NCI-H748 (cell line): ENCODE results near the gene PRORP.
"Not testable (repeated sequence)": the region's sequence is repeated elsewhere in the genome, so short reads cannot be mapped to it uniquely, and the experiment has no call there.

Source experiments
- DNase-seq: peaks from one replicate; lab custom pipeline; 2025; ENCODE audit not compliant: unreplicated experiment; lab: John Stamatoyannopoulos, UW

The PRORP gene

GRCh38 chr14:35134329-35135123 lies 12.2 kb downstream of the PRORP start:
- no peak for DNase-seq

GRCh38 chr14:35138585-35138984 lies 16.2 kb downstream of the PRORP start:
- no peak for DNase-seq

- DNase-seq, result peak; percentile 50
Observed at GRCh38 chr14:35140718-35141581, 18.6 kb downstream of the PRORP start.

DNA sequence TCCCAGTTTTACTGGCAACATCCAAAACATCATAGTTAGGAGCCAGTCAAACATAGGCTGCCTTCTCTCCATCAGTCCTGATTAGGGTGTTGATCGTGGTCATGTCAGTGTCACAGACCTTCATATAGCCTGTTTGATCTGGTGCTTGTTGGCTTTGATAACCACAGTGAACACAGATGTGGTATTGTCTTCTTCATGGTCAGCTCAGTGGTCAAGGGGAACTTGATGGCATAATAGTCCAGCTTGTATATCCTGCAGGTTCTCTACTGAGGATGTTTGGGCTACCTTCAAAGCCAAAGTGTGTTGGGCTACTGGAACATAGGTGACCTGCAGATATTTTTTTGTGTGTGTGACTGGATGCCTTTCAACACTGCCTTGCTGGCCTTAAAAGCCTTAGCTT lies 21.7 kb downstream of the PRORP start:
- no peak for DNase-seq

- DNase-seq, result no peak
Observed at GRCh38 chr14:35146711-35147149, 24.4 kb downstream of the PRORP start.

DNA sequence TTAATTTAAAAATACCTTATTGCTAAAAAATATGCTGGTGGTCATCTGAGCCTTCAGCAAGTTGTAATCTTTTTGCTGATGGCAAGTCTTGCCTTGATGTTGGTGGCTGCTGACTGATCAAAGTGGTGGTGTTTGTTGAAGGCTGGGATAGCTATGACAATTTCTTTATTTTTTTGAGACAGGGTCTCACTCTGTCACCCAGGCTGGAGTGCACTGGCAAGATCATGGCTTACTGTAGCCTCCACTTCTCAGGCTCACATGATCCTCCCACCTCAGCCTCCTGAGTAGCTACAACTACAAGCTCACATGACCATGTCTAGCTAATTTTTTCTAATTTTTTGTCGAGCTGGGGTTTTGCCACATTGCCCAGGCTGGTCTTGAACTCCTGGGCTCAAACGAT lies 24.8 kb downstream of the PRORP start:
- DNase-seq, result no peak

GRCh38 chr14:35147711-35148110 lies 25.4 kb downstream of the PRORP start:
- no peak for DNase-seq

DNA sequence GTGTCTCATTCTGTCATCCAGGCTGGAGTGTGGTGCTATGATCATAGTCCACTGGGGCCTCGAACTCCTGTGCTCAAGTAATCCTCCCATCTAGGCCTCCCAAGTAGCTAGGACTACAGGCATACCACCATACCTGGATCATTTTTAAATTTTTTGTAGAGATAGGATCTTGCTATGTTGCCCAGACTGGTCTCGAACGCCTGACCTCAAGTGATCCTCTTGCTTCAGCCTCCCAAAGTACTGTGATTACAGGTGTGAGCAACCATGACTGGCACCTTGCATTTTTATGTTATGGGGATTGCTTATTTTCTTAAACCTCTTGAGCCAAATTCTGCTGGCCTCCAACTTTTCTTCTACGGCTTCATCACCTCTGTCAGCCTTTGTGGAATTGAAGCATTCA lies 26.9 kb downstream of the PRORP start:
- DNase-seq, result no peak

- not testable (repeated sequence) for DNase-seq
Observed at GRCh38 chr14:35152531-35152930, 30.2 kb downstream of the PRORP start.

DNA sequence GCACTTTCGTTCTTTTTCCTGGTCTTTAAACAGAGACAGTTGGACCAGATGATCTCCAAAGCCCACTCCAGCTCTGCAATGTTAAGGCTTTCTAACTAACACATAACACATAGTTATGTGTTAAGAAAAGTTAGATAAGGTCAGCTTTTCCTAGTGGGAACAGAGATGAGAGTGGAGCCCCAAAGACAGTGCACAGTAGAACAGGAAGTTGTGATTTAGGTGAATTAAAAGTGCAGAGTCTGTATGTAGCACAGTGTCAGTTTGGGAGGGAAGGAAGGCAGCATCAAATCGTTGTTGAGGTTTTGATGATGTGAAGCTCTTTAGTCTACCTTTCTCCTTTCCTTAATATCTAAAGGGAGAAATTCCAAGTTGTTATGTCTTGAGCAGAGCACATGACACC lies 31.7 kb downstream of the PRORP start:
- DNase-seq, result no peak

GRCh38 chr14:35155962-35156361 lies 33.6 kb downstream of the PRORP start:
- DNase-seq, result no peak

- DNase-seq, result no peak
Observed at GRCh38 chr14:35158491-35158890, 36.1 kb downstream of the PRORP start.

DNA sequence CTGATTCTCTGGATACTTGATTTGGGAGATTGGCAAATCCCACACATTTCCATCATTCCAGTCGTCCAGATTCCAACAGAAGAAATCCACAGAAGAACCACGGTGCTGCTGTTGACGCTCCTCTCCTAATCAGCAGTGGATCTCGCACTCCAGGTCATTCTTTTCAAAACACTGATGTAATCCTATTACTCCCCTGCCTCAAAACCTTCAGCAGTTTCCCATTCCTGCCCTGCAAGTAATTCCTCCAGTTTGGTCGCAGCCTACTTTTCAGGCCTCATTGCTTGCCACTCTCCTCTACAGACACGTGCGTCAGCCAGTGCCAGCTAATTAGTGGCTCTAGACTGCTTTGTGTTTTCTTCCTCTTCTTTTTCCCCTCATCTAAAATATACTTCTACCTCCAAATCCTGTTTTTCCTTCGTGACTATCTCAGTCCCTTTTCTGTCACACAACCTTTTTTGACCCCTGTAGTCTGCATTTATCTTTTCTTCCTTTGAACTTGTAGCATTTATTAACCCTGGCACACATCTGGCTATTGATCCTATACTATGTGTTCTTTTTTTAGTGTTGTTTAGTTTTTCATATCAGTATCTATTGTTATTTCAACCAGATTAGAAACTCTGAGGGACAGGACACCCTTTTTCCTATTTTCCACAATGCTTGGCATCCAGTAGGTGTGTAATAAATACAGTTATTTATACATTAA lies 36.8 kb downstream of the PRORP start:
- DNase-seq, result no peak

- no peak for DNase-seq
Observed at GRCh38 chr14:35159742-35160409, 37.5 kb downstream of the PRORP start.

GRCh38 chr14:35161231-35161630 lies 38.9 kb downstream of the PRORP start:
- no peak for DNase-seq

DNA sequence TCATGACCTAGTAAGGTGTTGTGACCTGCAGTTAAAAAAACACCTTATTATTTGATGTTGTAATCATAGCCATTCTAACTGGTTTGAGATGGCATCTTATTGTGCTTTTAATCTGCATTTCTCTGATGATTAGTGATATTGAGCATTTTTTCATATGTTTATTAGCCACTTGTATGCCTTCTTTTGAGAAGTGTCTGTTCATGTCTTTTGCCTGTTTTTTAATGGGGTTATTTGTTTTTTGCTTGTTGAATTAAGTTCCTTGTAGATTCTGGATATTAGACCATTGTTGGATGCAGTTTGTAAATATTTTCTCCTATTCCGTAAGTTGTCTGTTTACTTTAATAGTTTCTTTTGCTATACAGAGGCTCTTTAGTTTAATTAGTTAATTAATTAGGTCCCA lies 41.0 kb downstream of the PRORP start:
- DNase-seq, result no peak

DNA sequence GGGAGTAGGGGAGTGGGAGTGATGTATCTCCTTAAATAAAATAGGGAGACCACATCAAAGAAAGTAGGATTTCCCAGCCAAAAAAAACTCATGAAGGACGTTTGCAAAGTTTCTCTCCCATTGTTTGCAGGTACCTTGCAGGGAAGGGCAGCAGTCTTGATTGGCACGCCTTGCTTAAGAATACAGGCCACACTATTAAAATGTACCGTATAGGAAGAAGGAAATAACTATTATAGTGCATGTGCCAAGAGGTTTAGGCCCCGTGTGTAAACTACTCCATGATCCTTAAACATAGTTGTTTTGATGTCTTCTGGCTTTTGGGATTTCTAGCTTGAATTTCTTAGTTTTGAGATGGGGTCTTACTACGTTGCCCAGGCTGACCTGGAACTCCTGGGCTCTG lies 42.5 kb downstream of the PRORP start:
- DNase-seq, result no peak

GRCh38 chr14:35167496-35167895 lies 45.1 kb downstream of the PRORP start:
- no peak for DNase-seq
